HEK293T (cell line): ENCODE measurements around the gene CAMSAP1.

ENCODE experiments used
- BHLHE40 ChIP-seq: fragments of 450-650 bp; IDR thresholded peaks from 2 replicates; pipeline ENCODE4 v1.6.1; 2016; ENCODE audit warnings: mild to moderate bottlenecking, moderate library complexity, borderline replicate concordance
- CTBP1 ChIP-seq: fragments of 450-650 bp; IDR thresholded peaks from 2 replicates; pipeline ENCODE4 v1.6.1; 2016; ENCODE audit warnings: borderline replicate concordance
- ELF4 ChIP-seq: fragments of 450-650 bp; IDR thresholded peaks from 2 replicates; pipeline ENCODE4 v1.6.1; 2017; ENCODE audit warnings: antibody characterized with exemption
- FOXA1 ChIP-seq: fragments of 450-650 bp; IDR thresholded peaks from 2 replicates; pipeline ENCODE4 v1.6.1; 2016; ENCODE audit warnings: mild to moderate bottlenecking
- FOXK2 ChIP-seq: fragments of 450-650 bp; IDR thresholded peaks from 2 replicates; pipeline ENCODE4 v1.6.1; 2016; ENCODE audit warnings: mild to moderate bottlenecking
- FOXM1 ChIP-seq: fragments of 450-650 bp; IDR thresholded peaks from 2 replicates; pipeline ENCODE4 v1.6.1; 2017; ENCODE audit warnings: mild to moderate bottlenecking, borderline replicate concordance
- HDGF ChIP-seq: fragments of 450-650 bp; IDR thresholded peaks from 2 replicates; pipeline ENCODE4 v1.6.1; 2017; ENCODE audit warnings: antibody characterized with exemption, borderline replicate concordance
- L3MBTL2 ChIP-seq: fragments of 450-650 bp; conservative IDR thresholded peaks from 2 replicates; pipeline ENCODE4 v1.6.1; 2016; ENCODE audit warnings: mild to moderate bottlenecking
- SP1 ChIP-seq: fragments of 450-650 bp; IDR thresholded peaks from 2 replicates; pipeline ENCODE4 v1.6.1; 2017
- SUZ12 ChIP-seq: fragments of 450-650 bp; IDR thresholded peaks from 2 replicates; pipeline ENCODE4 v1.6.1; 2016; ENCODE audit warnings: mild to moderate bottlenecking
- TARDBP ChIP-seq: fragments of 450-650 bp; IDR thresholded peaks from 2 replicates; pipeline ENCODE4 v1.6.1; 2016

GRCh38 chr9:135787317-135787716 is 120.0 kb downstream of the CAMSAP1 start:
- TF ChIP-seq SUZ12 (no peak), HDGF (no peak), FOXK2 (no peak), SP1 (no peak), ELF4 (no peak), FOXM1 (no peak), CTBP1 (no peak), FOXA1 (no peak), L3MBTL2 (no peak), TARDBP (no peak), BHLHE40 (no peak)
